Ovary (tissue), 3 donors: Measurements from ENCODE around the gene CEMIP.

Experiments used
- EP300 ChIP-seq: sonication (generic); formaldehyde crosslinking; IDR thresholded peaks from one replicate; pipeline ENCODE4 v1.6.1; 2017; ENCODE audit warnings: antibody characterized with exemption
- POLR2A ChIP-seq: fragments of 450-650 bp; IDR thresholded peaks from one replicate; pipeline ENCODE4 v1.6.1; 2017; ENCODE audit warnings: antibody characterized with exemption, mild to moderate bottlenecking, moderate library complexity
- TF ChIP-seq, protein P1 (sequence below), 3 donors: fragments of 450-650 bp in 2 of 3; fragments of 200-600 bp in 1 of 3; IDR thresholded peaks; one replicate each; pipeline versions ENCODE4 v1.5.1 to v1.8.0; 2016 to 2022; ENCODE audit warnings: antibody characterized with exemption in 3 of 3, mild to moderate bottlenecking in 1 of 3
- donor health status: DM: no; HTN: no; CAD: no.

DNA sequence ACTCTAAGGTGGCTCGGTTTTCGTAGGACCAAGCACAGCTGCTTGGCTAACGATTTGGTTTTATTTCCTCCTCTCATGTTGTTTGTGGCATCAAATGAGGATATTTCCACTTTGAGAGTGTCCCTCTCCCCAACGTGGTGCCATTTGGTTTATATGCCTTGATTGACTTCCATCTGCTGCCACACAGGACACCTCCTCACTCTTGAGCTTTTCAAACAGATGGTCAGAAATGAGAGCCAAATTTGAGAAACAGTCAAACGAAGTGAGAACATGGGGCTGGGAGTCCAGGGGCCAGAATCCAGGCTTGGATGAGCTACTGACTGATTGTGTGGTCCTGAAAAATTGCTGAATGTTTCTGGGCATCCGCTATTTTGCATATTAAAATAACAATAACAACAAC is 43.5 kb downstream of the CEMIP start:
- TF ChIP-seq POLR2A (no peak), EP300 (no peak)
- TF ChIP-seq, protein P1, sequence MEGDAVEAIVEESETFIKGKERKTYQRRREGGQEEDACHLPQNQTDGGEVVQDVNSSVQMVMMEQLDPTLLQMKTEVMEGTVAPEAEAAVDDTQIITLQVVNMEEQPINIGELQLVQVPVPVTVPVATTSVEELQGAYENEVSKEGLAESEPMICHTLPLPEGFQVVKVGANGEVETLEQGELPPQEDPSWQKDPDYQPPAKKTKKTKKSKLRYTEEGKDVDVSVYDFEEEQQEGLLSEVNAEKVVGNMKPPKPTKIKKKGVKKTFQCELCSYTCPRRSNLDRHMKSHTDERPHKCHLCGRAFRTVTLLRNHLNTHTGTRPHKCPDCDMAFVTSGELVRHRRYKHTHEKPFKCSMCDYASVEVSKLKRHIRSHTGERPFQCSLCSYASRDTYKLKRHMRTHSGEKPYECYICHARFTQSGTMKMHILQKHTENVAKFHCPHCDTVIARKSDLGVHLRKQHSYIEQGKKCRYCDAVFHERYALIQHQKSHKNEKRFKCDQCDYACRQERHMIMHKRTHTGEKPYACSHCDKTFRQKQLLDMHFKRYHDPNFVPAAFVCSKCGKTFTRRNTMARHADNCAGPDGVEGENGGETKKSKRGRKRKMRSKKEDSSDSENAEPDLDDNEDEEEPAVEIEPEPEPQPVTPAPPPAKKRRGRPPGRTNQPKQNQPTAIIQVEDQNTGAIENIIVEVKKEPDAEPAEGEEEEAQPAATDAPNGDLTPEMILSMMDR (IDR thresholded peaks at IDR 0.05): no peak
